ENCODE data around the gene TBCC. TPM values are rescaled to one million over a fixed set of nuclear protein-coding genes. Genes with fewer than 3 reads are reported as not detected.
A peak's percentile ranks its signal among the peaks of the same experiment; 100 is the strongest.
"Not testable (repeated sequence)": the region's sequence is repeated elsewhere in the genome, so short reads cannot be mapped to it uniquely, and the experiment has no call there.

TBCC gene
- polyA plus RNA-seq (ENCODE audit: insufficient read length in 3 of 3): 10 to 100 TPM; 22.1 to 25.4 (median 22.5) TPM

- DNase-seq (ENCODE audit: low read depth in 3 of 3, low spot score in 2 of 3): peak in 2 of 3 donors; percentile 95 to 97
These were observed at the start of gene TBCC for GRCh38 chr6:42745640-42746462. Gene TBCC (minus strand): TSS chr6:42746103. CDS start chr6:42746073, 30 bp downstream.

DNA sequence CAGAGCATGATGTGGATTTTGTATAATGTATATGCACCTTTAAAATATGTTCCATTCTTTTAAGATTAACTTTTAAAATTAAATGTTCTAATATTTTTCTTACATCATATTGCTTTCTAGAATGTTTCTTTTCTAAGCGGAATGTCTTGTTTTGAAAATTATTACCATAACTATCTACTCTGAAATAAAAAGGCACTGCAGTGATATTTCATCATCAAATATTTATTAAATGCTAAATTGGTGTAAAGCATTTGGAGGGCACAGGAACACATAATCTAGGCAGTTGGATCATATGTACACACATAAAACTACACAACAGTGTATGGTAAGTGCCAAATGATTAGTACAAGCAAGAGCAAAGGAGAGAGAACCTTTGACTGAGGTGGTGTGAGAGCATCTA lies 49.7 kb upstream of the TBCC start:
- DNase-seq (ENCODE audit: low read depth in 3 of 3, low spot score in 2 of 3): no peak

- DNase-seq (ENCODE audit: low read depth in 3 of 3, low spot score in 2 of 3): no peak
These were observed 45.9 kb upstream of the TBCC start for GRCh38 chr6:42791706-42792320.

- DNase-seq (ENCODE audit: low read depth in 3 of 3, low spot score in 2 of 3): no peak
These were observed 44.8 kb upstream of the TBCC start for GRCh38 chr6:42790549-42791181.

- DNase-seq (ENCODE audit: low read depth in 3 of 3, low spot score in 2 of 3): no peak
These were observed 42.8 kb upstream of the TBCC start for GRCh38 chr6:42788671-42789070.

DNA sequence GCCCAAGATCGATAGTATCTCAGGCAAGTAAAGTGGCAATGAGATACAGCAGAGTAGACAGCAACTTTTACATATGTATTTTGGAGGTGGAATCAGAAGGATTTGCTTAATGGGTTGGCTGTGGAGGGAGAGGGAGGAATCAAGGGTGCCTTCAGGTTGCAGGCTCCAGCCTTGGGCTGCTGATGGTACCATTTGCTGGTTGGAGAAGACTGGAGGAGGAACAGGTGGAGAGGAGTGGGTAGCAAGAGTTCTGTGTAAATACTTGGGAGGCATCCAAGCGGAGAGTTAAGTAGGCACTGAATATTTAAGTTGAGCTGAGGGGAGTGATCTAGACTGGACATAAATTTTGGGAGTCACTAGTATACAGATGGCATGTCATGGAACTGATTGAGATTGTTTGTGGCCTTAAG lies 41.2 kb upstream of the TBCC start:
- peak in 1 of 3 donors; percentile 53 for DNase-seq (ENCODE audit: low read depth in 3 of 3, low spot score in 2 of 3)

DNA sequence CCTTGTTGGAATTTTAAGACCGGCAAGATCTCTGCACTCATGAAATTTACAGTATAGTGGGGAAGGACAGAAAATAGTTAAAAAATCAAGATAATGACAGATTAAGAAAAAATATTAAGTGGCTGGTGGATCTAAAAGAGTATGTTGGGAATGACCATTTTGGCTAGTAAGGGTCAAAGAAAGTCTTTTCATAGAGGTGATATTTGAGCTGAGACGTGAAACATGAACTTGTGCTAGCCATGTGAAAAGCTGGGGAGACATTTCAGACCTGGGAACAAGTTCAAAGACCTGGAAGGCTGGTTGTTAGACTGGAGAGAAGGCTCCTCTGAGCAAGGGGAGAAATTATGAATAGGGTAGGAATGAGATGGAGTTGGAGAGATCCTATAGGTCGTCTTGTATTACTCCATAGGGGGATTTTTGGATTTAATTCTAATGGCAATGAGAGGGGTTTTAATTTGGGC lies 40.7 kb upstream of the TBCC start:
- DNase-seq (ENCODE audit: low read depth in 3 of 3, low spot score in 2 of 3): no peak

DNA sequence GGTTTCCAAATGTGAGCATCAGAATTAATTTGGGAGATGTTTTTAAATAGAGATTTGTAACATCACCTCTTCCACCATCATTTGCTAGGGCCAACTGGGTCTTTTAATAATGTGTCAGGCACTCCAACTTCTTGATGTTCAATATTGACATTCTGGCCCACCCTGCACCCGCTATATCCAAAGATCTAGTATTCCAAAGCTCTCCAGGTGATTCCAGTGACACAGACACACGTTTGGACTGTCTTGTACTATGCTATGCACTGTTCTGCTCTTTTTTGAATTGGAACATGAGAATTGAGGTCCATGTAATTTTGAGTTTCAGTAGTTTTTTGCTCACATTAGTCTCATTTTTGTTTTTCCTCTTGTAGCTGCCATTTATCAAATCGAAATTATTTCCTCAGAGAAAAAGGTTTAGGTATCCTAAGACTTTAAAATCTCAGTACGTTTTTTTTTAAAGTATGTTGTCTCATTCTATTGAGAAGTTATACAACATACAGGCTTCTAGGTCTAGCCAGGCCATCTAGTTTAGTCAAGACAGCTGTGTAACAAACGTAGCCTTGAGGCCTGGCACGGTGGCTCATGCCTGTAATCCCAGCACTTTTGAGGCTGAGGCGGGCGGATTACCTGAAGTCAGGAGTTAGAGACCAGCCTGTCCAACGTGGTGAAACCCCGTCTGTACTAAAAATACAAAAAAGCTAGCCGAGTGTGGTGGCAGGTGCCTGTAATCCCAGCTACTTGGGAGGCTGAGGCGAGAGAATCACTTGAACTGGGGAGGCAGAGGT lies 39.0 kb upstream of the TBCC start:
- no peak for DNase-seq (ENCODE audit: low read depth in 3 of 3, low spot score in 2 of 3)

DNA sequence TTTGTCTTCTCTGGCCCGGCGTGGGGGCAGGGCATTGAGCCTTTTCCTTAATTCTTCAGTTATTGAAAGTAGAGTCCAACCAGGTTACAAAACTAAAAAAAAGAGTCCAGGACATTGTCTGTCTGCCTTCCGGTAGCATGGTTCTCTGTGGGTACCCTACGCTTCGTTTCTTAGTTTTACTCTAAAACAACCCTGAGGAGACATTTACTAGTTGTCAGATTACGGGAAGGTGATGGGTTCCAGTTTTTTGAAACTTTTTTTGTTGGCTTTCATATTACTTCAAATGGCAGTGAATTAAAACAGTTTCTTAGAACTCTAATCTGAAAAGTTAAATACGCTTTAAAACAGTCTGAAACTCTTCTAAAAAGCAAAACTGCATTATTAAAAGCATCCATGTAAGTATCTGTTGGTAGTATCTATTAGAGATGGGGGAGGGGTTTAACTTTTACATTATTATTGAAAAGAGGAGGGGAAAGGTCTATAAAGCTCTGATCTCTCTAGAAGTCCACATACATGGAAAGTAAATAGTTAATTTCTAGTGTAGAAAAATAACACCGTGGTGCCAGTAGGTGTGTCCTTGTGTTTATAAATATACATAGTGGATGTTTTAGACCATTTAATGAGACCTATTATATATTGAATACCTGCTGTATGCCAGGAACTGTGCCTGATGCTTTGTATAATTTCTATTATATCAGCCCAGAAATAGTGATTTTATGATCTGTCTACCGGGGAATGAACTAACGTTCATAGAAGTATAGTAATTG lies 38.2 kb upstream of the TBCC start:
- no peak for DNase-seq (ENCODE audit: low read depth in 3 of 3, low spot score in 2 of 3)

GRCh38 chr6:42783177-42783875 lies 37.4 kb upstream of the TBCC start:
- DNase-seq (ENCODE audit: low read depth in 3 of 3, low spot score in 2 of 3): peak in 1 of 3 donors; percentile 62

DNA sequence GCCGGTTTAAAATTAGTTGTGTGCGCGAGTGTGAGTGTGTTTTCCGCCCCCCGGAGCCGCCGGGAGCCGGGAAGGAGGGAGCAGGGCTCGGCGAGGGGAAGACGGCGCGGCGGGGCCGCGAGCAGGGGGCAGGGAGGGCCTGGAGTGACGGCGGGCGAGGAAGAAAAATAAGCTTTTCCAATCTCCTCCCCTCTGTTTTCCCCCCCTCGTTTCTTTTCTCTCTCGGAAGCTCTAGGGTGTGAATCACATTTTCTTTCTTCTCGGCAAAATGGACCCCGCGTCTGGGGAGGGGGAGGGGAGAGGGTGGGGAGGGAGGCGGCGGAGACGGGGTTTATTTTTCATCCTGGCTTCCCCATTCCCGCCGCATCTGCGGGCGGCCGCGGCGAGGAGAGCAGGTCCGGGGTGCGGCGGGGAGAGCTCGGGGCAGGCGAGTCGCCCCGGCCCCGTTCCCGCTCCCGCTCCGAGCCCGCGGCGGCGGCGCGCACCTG lies 36.8 kb upstream of the TBCC start:
- peak in 1 of 3 donors; percentile 64 for DNase-seq (ENCODE audit: low read depth in 3 of 3, low spot score in 2 of 3)

DNA sequence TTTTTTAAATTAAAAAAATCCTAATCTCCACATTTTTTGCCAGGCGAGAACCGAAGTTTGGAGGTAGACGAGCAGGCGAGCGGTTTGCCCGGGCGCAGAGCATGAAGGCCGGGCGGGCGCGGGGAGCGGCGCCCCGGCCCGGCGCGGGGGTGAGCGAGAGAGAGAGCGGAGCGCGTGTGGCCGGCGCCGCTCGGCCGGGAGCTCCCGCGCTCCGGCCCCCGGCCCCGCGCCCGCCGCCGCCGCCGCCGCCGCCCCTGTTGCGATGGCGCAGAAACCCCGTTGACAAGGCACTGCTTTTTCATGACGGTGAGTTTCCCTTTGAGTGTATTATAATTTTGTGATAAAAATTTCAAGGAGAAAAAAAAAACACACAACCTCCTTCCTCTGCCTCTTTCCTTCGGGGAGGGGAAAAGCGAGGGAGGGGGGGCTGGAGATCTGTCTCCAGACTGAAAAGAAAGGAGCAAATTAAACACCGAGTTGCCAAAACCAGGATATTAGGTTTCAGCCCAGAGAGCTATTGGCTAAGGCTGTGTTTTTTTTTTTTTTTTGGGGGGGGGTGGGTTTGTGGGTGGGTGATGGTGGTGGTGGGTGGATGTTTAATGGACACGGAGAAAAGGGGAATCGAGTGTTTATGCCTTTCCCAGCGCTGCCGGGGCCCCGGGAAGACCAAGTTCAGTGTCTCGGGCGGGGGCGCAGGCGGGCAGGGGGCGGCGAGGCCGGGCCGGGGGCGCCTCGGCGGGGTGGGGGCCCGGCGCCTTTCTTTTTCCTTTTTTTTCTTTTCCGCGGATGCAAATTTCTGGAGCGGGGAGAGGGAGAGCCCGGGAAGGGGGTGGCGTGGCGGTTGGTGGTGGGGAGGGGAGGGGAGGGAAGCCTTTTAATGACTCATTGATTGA lies 36.1 kb upstream of the TBCC start, which contains the start of gene BICRAL:
Gene BICRAL (plus strand): TSS at position 257 of the 893 bp plus-strand sequence. CDS start 39,971 bp downstream, outside the sequence.
- DNase-seq (ENCODE audit: low read depth in 3 of 3, low spot score in 2 of 3): peak in 2 of 3 donors; percentile 69 to 83

GRCh38 chr6:42781546-42781795 lies 35.6 kb upstream of the TBCC start:
- no peak for DNase-seq (ENCODE audit: low read depth in 3 of 3, low spot score in 2 of 3)

GRCh38 chr6:42779521-42779920 lies 33.6 kb upstream of the TBCC start:
- DNase-seq (ENCODE audit: low read depth in 3 of 3, low spot score in 2 of 3): no peak

DNA sequence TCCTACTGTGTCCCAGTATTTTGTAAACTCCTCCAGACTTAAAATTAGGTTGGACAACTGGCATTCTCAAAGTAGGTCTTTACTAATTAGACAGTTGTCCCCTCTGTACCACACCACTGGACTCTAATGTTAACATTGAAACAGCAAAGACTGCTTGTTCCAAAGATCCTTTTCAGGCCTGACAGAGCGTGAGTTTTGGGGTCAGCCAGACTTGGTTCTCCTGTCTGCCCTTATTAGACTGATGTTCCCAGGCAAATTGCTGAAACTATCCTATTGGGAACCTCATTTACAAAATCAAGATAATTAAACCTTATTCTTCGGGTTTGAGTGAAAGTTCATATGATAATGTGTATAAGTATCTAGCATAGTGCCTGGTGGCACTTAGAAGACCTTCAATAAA lies 32.2 kb upstream of the TBCC start:
- no peak for DNase-seq (ENCODE audit: low read depth in 3 of 3, low spot score in 2 of 3)

- no peak for DNase-seq (ENCODE audit: low read depth in 3 of 3, low spot score in 2 of 3)
These were observed 31.4 kb upstream of the TBCC start for GRCh38 chr6:42777126-42777822.

GRCh38 chr6:42774821-42775487 lies 29.1 kb upstream of the TBCC start:
- DNase-seq (ENCODE audit: low read depth in 3 of 3, low spot score in 2 of 3): not testable (repeated sequence)
